HCT116 (cell line): ENCODE data around the gene PPHLN1. TPM values are rescaled to one million over a fixed set of nuclear protein-coding genes. Genes with fewer than 3 reads are reported as not detected.

Experiments
- ATAC-seq: fragments of 200-7000 bp; cut with Tn5 transposase; 2 replicates; pipeline ENCODE4 v1.9.1; 2020; ENCODE audit warnings: mild to moderate bottlenecking, moderate library complexity
- BruUV-seq: library from RNA; stranded (reverse); fragments of 400-500 nt; replicated peaks from 2 replicates; lab custom pipeline; 2021; lab: Mats Ljungman, UMichigan
- CTCF ChIA-PET: fragments of 300-600 bp; sonication (Branson Sonifier 250); formaldehyde crosslinking; loops from one replicate; lab custom pipeline; 2021; ENCODE audit warnings: antibody characterized with exemption; lab: Charles Lee
- POLR2A ChIA-PET: fragments of 300-600, 350-600 bp; sonication (Branson Sonifier 250); formaldehyde crosslinking; loops from one replicate; lab custom pipeline; 2021; ENCODE audit warnings: antibody characterized with exemption; lab: Charles Lee
- RAD21 ChIA-PET, 2 experiments: fragments of 300-600 bp; sonication (Branson Sonifier 250); formaldehyde crosslinking; loops; one replicate each; lab custom pipeline; 2023; ENCODE audit warnings: low total read pairs in 2 of 2; ENCODE audit not compliant: uncharacterized antibody in 2 of 2, unreplicated experiment in 2 of 2, low non-redundant PET in 1 of 2; lab: Charles Lee
- DNase-seq: peaks from one replicate; pipeline ENCODE4 v3.0.0-alpha.2; 2010; ENCODE audit warnings: low read depth, low spot score
- H2AFZ ChIP-seq: fragments of 200-600 bp; shearing (Covaris generic), sonication (generic); 2 replicates; pipeline ENCODE4 v1.6.1; 2017; ENCODE audit warnings: low read depth, mixed run types, mixed read lengths, antibody characterized with exemption, low read length; ENCODE audit not compliant: poor library complexity, severe bottlenecking
- H3K27ac ChIP-seq: 2 replicates; pipeline ENCODE4 v1.5.1; 2012; ENCODE audit warnings: low read depth, low read length
- H3K27me3 ChIP-seq: fragments of 200-600 bp; sonication (generic); 2 replicates; pipeline ENCODE4 v1.6.1; 2016; ENCODE audit warnings: mixed run types, low read length, mixed read lengths; ENCODE audit not compliant: insufficient read depth
- H3K36me3 ChIP-seq, 2 experiments: fragments of 200-500 bp in 1 of 2; fragments of 200-600 bp in 1 of 2; sonication (Bioruptor generic) in 1 of 2; sonication (generic) in 1 of 2; 2 replicates each; pipeline versions ENCODE4 v1.5.1 to v1.6.1; 2014 to 2016; ENCODE audit warnings: low read length in 2 of 2, inconsistent platforms in 1 of 2, mixed read lengths in 1 of 2, mixed run types in 1 of 2; ENCODE audit not compliant: insufficient read depth in 2 of 2, control insufficient read depth in 1 of 2
- H3K4me1 ChIP-seq, 2 experiments: fragments of 200-600 bp in 1 of 2; sonication (generic) in 1 of 2; 2 replicates each; pipeline versions ENCODE4 v1.5.1 to v1.6.1; 2012 to 2017; ENCODE audit warnings: low read length in 2 of 2, inconsistent platforms in 1 of 2, mild to moderate bottlenecking in 1 of 2, mixed read lengths in 1 of 2, mixed run types in 1 of 2, moderate library complexity in 1 of 2; ENCODE audit not compliant: insufficient read depth in 2 of 2, control insufficient read depth in 1 of 2
- H3K4me2 ChIP-seq: fragments of 200-600 bp; sonication (generic); 2 replicates; pipeline ENCODE4 v1.6.1; 2017; ENCODE audit warnings: mixed run types, low read length, mixed read lengths
- H3K4me3 ChIP-seq, 2 experiments: fragments of 200-600 bp in 1 of 2; sonication (generic) in 1 of 2; replicated peaks in 1 of 2; 2 replicates each; pipeline ENCODE4 v1.5.1; 2011 to 2016; ENCODE audit warnings: low read length in 2 of 2, control low read depth in 1 of 2, low read depth in 1 of 2, mild to moderate bottlenecking in 1 of 2, mixed read lengths in 1 of 2, mixed run types in 1 of 2
- H3K79me2 ChIP-seq: fragments of 200-600 bp; sonication (generic); 2 replicates; pipeline ENCODE4 v1.6.1; 2017; ENCODE audit warnings: mild to moderate bottlenecking, mixed run types, low read length, moderate library complexity, mixed read lengths; ENCODE audit not compliant: insufficient read depth
- H3K9ac ChIP-seq: fragments of 200-600 bp; sonication (generic); 2 replicates; pipeline ENCODE4 v1.6.1; 2016; ENCODE audit warnings: low read length, mixed read lengths
- H3K9me2 ChIP-seq: fragments of 200-600 bp; sonication (generic), shearing (Covaris generic); 2 replicates; pipeline ENCODE4 v1.6.1; 2017; ENCODE audit warnings: mixed run types, mild to moderate bottlenecking, moderate library complexity; ENCODE audit not compliant: insufficient read depth
- H3K9me3 ChIP-seq, 2 experiments: fragments of 200-500 bp in 1 of 2; fragments of 200-600 bp in 1 of 2; sonication (Bioruptor generic) in 1 of 2; sonication (generic) in 1 of 2; 2 replicates each; pipeline ENCODE4 v1.6.1; 2014 to 2017; ENCODE audit warnings: low read length in 2 of 2, mixed read lengths in 2 of 2, inconsistent platforms in 1 of 2, low read depth in 1 of 2, mild to moderate bottlenecking in 1 of 2, mixed run types in 1 of 2, moderate library complexity in 1 of 2; ENCODE audit not compliant: control insufficient read depth in 1 of 2, insufficient read depth in 1 of 2
- H4K20me1 ChIP-seq: fragments of 200-600 bp; sonication (generic), shearing (Covaris generic); 2 replicates; pipeline ENCODE4 v1.6.1; 2017; ENCODE audit warnings: mixed run types, mild to moderate bottlenecking, moderate library complexity; ENCODE audit not compliant: insufficient read depth
- CEBPB ChIP-seq: IDR thresholded peaks from 2 replicates; pipeline ENCODE4 v1.6.1; 2012; ENCODE audit warnings: low read depth
- CTCF ChIP-seq, 3 experiments: fragments of 200-600 bp in 1 of 3; sonication (generic) in 1 of 3; IDR thresholded peaks in 2 of 3; conservative IDR thresholded peaks in 1 of 3; 2 replicates each; pipeline ENCODE4 v1.5.1; 2012 to 2017; ENCODE audit warnings: low read depth in 2 of 3, low read length in 2 of 3, antibody characterized with exemption in 1 of 3, borderline replicate concordance in 1 of 3, control low read depth in 1 of 3, mild to moderate bottlenecking in 1 of 3, mixed read lengths in 1 of 3, mixed run types in 1 of 3, moderate library complexity in 1 of 3; ENCODE audit not compliant: insufficient read depth in 1 of 3
- EGR1 ChIP-seq: IDR thresholded peaks from 2 replicates; pipeline ENCODE4 v1.6.1; 2012; ENCODE audit warnings: low read depth
- EZH2phosphoT487 ChIP-seq: fragments of 200-600 bp; IDR thresholded peaks from 2 replicates; pipeline ENCODE4 v1.6.1; 2018; ENCODE audit warnings: antibody characterized with exemption, borderline replicate concordance
- FOSL1 ChIP-seq: IDR thresholded peaks from 2 replicates; pipeline ENCODE4 v1.6.1; 2012; ENCODE audit warnings: low read depth
- JUND ChIP-seq: IDR thresholded peaks from 2 replicates; pipeline ENCODE4 v1.6.1; 2012
- MAX ChIP-seq: IDR thresholded peaks from 2 replicates; pipeline ENCODE4 v1.6.1; 2012
- POLR2AphosphoS5 ChIP-seq: IDR thresholded peaks from 2 replicates; pipeline ENCODE4 v1.6.1; 2011; ENCODE audit warnings: mild to moderate bottlenecking, low read depth, low read length, moderate library complexity
- REST ChIP-seq: IDR thresholded peaks from 2 replicates; pipeline ENCODE4 v1.6.1; 2012; ENCODE audit warnings: low read depth
- SIN3A ChIP-seq: IDR thresholded peaks from 2 replicates; pipeline ENCODE4 v1.6.1; 2012; ENCODE audit warnings: low read depth
- SP1 ChIP-seq: IDR thresholded peaks from 2 replicates; pipeline ENCODE4 v1.6.1; 2012; ENCODE audit warnings: low read depth
- TCF7L2 ChIP-seq: IDR thresholded peaks from 2 replicates; pipeline ENCODE4 v1.7.0; 2011; ENCODE audit warnings: borderline replicate concordance, inconsistent platforms; ENCODE audit not compliant: insufficient read depth, insufficient read length; ENCODE audit errors: extremely low read depth
- intact Hi-C: fragments of 100-400 bp; cut with micrococcal nuclease; formaldehyde crosslinking; loops from 2 replicates; pipeline ENCODE4 v1.10.0; 2022
- total RNA-seq: library from RNA; stranded (reverse); gene quantifications from one replicate; pipeline ENCODE4 v1.2.1, GENCODE V29; 2021; ENCODE audit not compliant: unreplicated experiment
- TF ChIP-seq, protein P1 (sequence below): IDR thresholded peaks from 2 replicates; pipeline ENCODE4 v1.6.1; 2011; ENCODE audit warnings: mild to moderate bottlenecking, low read length, moderate library complexity; ENCODE audit not compliant: insufficient replicate concordance; ENCODE audit errors: extremely low read depth

Gene PPHLN1
- total RNA-seq, 1 experiment from 2014 or later = 57.4 TPM

DNA sequence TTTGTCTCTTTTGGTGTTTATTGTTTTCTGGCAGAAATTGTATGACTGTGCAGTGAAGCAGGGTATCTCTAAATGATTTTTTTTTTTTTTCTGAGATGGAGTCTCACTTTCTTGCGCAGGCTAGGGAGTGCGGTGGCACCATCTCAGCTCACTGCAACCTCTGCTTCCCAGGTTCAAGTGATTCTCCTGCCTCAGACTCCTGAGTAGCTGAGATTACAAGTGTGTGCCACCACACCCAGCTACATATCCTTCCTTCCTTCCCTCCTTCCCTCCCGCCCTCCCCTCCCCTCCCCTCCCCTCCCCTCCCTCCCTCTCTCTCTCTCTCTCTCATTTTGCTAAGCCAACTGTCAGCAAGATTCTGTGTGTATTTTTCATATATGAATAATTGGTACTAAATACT is 94.4 kb downstream of the PPHLN1 start (continued):
- TF ChIP-seq MAX (no peak), FOSL1 (no peak), SP1 (no peak), SIN3A (no peak), CTCF (IDR thresholded peaks at IDR 0.05 in 2 of 3, conservative IDR thresholded peaks at IDR 0.05 in 1 of 3; ENCODE audit: borderline replicate concordance in 1 of 3, insufficient read depth in 1 of 3, low read depth in 2 of 3, low read length in 2 of 3) (no peak)

- H3K36me3 ChIP-seq = no peaks in the 10 kb centered on the region
- H3K4me3 ChIP-seq = no peak overlapping the region
- H2AFZ ChIP-seq = no peak overlapping the region
- ATAC-seq (no peak), DNase-seq (no peak)
- no peaks in the 10 kb centered on the region; the same call in 1 of the 2 replicates for H4K20me1 ChIP-seq
- ChIA-PET RAD21 (no interaction called here), CTCF (no interaction called here), POLR2A (no interaction called here)
- H3K4me2 ChIP-seq = no peak overlapping the region
- no peak overlapping the region for H3K9ac ChIP-seq
- TF ChIP-seq SIN3A = no peak
- no peak for TF ChIP-seq REST
- TF ChIP-seq EGR1 = no peak
- TF ChIP-seq, protein P1, sequence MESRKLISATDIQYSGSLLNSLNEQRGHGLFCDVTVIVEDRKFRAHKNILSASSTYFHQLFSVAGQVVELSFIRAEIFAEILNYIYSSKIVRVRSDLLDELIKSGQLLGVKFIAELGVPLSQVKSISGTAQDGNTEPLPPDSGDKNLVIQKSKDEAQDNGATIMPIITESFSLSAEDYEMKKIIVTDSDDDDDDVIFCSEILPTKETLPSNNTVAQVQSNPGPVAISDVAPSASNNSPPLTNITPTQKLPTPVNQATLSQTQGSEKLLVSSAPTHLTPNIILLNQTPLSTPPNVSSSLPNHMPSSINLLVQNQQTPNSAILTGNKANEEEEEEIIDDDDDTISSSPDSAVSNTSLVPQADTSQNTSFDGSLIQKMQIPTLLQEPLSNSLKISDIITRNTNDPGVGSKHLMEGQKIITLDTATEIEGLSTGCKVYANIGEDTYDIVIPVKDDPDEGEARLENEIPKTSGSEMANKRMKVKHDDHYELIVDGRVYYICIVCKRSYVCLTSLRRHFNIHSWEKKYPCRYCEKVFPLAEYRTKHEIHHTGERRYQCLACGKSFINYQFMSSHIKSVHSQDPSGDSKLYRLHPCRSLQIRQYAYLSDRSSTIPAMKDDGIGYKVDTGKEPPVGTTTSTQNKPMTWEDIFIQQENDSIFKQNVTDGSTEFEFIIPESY = no peak
- no peak for TF ChIP-seq TCF7L2
- TF ChIP-seq EZH2phosphoT487 = no peak
- no peak for TF ChIP-seq POLR2AphosphoS5
- no peak for TF ChIP-seq JUND
- no peak for TF ChIP-seq CEBPB
- no TSS peak for BruUV-seq
- no peaks in the 10 kb centered on the region for H3K9me2 ChIP-seq
- intact Hi-C loops = no loop called here
- 0 out of 2 replicates have a peak, but pooled peaks cover 8% of the 10 kb centered on the region for H3K79me2 ChIP-seq
- H3K9me3 ChIP-seq = no peaks in the 10 kb centered on the region
- H3K27me3 ChIP-seq = no peaks in the 10 kb centered on the region
- no peak overlapping the region for H3K27ac ChIP-seq
- peaks cover 20 to 42% of the 10 kb centered on the region in 2 experiments for H3K4me1 ChIP-seq
Observed at GRCh38 chr12:42421844-42422779, 96.1 kb downstream of the PPHLN1 start.
